Panc1 (cell line): ENCODE measurements around the gene TTLL5.

Experiments used
- POLR2AphosphoS5 ChIP-seq: IDR thresholded peaks from 2 replicates; pipeline ENCODE4 v1.6.1; 2012; ENCODE audit warnings: mild to moderate bottlenecking, low read depth, low read length, moderate library complexity
- TF ChIP-seq, protein P1 (sequence below): fragments of 450-650 bp; IDR thresholded peaks from 2 replicates; pipeline ENCODE4 v1.5.1; 2017; ENCODE audit warnings: mild to moderate bottlenecking

DNA sequence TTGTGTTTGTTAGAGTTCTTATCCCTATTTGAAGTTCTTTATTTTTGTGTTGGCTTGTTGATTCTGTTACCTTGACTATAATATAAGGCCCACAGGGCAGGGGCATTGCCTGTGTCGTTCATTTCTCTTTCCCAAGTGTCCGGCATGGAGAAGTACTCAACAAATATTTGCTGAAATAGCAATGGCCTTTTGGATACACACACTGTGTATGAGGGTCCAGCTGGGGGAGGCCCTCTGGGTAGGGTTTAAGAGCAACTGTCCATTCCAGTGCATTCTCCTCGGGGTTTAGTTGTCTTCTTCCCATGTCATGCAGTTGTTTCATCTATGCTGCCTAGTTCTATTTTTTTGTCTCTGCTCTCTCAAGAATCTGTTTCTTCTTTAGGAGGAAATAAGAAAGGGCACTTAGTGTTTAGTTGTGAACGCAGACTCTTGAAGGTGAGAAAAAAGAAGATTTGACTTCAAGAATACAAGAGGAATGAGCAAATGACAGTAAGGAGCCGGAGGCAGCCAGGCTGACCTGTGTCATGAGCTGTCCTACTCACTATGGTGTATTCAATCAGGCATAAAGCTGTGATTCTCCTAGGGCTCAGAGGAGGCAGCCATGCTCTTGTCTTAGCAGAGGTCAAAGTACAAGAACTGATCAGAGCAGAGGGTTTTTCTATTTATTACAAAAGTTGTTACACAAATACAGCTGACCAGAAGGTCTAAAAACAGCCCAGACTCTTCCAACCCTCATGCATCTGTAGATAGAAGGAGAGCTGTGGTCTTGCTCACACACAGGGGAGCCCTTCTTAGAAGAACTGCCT, 10.6 kb upstream of the TTLL5 start:
- no peak for TF ChIP-seq POLR2AphosphoS5
- TF ChIP-seq, protein P1, sequence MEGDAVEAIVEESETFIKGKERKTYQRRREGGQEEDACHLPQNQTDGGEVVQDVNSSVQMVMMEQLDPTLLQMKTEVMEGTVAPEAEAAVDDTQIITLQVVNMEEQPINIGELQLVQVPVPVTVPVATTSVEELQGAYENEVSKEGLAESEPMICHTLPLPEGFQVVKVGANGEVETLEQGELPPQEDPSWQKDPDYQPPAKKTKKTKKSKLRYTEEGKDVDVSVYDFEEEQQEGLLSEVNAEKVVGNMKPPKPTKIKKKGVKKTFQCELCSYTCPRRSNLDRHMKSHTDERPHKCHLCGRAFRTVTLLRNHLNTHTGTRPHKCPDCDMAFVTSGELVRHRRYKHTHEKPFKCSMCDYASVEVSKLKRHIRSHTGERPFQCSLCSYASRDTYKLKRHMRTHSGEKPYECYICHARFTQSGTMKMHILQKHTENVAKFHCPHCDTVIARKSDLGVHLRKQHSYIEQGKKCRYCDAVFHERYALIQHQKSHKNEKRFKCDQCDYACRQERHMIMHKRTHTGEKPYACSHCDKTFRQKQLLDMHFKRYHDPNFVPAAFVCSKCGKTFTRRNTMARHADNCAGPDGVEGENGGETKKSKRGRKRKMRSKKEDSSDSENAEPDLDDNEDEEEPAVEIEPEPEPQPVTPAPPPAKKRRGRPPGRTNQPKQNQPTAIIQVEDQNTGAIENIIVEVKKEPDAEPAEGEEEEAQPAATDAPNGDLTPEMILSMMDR, result no peak
